ENCODE data around the gene PI4KA.

DNA sequence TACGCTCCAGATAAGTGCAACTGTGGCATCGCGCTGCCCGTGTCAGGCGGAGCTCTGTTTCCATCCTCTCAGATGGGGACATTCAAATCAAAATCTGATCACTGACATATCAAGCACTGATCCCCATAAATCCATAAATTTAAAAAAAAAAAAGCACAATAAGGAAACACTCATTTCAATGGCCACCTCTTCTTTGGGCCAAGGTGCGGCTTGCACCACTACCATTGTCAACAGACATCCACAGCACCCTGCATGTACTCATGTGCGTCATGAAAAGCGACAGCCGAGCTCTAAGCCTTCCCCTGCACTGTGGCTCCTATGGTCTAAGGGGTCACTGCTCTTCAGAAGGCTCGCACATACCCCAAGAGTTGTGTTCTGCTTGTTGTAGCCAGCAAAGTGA, 111.4 kb downstream of the PI4KA start:
- TF ChIP-seq, protein P1, sequence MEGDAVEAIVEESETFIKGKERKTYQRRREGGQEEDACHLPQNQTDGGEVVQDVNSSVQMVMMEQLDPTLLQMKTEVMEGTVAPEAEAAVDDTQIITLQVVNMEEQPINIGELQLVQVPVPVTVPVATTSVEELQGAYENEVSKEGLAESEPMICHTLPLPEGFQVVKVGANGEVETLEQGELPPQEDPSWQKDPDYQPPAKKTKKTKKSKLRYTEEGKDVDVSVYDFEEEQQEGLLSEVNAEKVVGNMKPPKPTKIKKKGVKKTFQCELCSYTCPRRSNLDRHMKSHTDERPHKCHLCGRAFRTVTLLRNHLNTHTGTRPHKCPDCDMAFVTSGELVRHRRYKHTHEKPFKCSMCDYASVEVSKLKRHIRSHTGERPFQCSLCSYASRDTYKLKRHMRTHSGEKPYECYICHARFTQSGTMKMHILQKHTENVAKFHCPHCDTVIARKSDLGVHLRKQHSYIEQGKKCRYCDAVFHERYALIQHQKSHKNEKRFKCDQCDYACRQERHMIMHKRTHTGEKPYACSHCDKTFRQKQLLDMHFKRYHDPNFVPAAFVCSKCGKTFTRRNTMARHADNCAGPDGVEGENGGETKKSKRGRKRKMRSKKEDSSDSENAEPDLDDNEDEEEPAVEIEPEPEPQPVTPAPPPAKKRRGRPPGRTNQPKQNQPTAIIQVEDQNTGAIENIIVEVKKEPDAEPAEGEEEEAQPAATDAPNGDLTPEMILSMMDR (IDR thresholded peaks at IDR 0.05) = no peak
- no peak for TF ChIP-seq POLR2A (IDR thresholded peaks at IDR 0.05)
- no peak for TF ChIP-seq POLR2AphosphoS5 (IDR thresholded peaks at IDR 0.05)

All from prostate gland (tissue), 2 donors.